CD4-positive, alpha-beta memory T cell (primary cell): ENCODE data around the gene RNASEH1. TPM values are rescaled to one million over a fixed set of nuclear protein-coding genes. Genes with fewer than 3 reads are reported as not detected.
"Not testable (repeated sequence)": the region's sequence is repeated elsewhere in the genome, so short reads cannot be mapped to it uniquely, and the experiment has no call there.

ENCODE experiments used
- CTCF ChIA-PET: fragments of 350-600 bp; sonication (Branson Sonifier 250); formaldehyde crosslinking; loops from one replicate; lab custom pipeline; 2021; ENCODE audit warnings: inconsistent platforms; ENCODE audit not compliant: partially characterized antibody; lab: Charles Lee
- POLR2A ChIA-PET: fragments of 350-600 bp; sonication (Branson Sonifier 250); formaldehyde crosslinking; loops from one replicate; lab custom pipeline; 2021; ENCODE audit not compliant: partially characterized antibody; lab: Charles Lee
- DNase-seq, 5 donors: peaks; one replicate each; pipeline versions ENCODE4 v3.0.0 to v3.0.0-alpha.2; 2020 to 2022; ENCODE audit warnings: mixed read lengths in 1 of 5
- H3K27ac ChIP-seq: one replicate; pipeline ENCODE4 v1.7.0; 2013; ENCODE audit warnings: low read depth, low read length
- H3K27me3 ChIP-seq: 2 replicates; pipeline ENCODE4 v1.7.0; 2013; ENCODE audit warnings: mild to moderate bottlenecking, low read length, moderate library complexity; ENCODE audit not compliant: insufficient read depth
- H3K36me3 ChIP-seq: 2 replicates; pipeline ENCODE4 v1.7.0; 2013; ENCODE audit warnings: mild to moderate bottlenecking, low read length, moderate library complexity; ENCODE audit not compliant: insufficient read depth
- H3K4me1 ChIP-seq: 2 replicates; pipeline ENCODE4 v1.7.0; 2013; ENCODE audit warnings: mild to moderate bottlenecking, low read length, moderate library complexity; ENCODE audit not compliant: insufficient read depth
- H3K4me3 ChIP-seq, 2 donors: one replicate each; pipeline ENCODE4 v1.7.0; 2013; ENCODE audit warnings: low read length in 2 of 2, mild to moderate bottlenecking in 1 of 2
- H3K9me3 ChIP-seq, 2 donors: one replicate each; pipeline ENCODE4 v1.7.0; 2013; ENCODE audit warnings: low read length in 2 of 2, control low read depth in 1 of 2; ENCODE audit not compliant: control insufficient read depth in 1 of 2
- H3K27ac Mint-ChIP-seq, 7 donors: one replicate each; pipeline ENCODE4 v1.8.0; 2020 to 2021; ENCODE audit warnings: mixed read lengths in 7 of 7, mild to moderate bottlenecking in 6 of 7, inconsistent platforms in 3 of 7, moderate library complexity in 3 of 7
- H3K27me3 Mint-ChIP-seq, 2 donors: one replicate each; pipeline ENCODE4 v1.8.0; 2020 to 2021; ENCODE audit warnings: mixed read lengths in 2 of 2
- H3K36me3 Mint-ChIP-seq, 2 donors: one replicate each; pipeline ENCODE4 v1.8.0; 2020 to 2021; ENCODE audit warnings: mixed read lengths in 2 of 2, inconsistent platforms in 1 of 2, mild to moderate bottlenecking in 1 of 2
- H3K4me1 Mint-ChIP-seq, 4 donors: one replicate each; pipeline ENCODE4 v1.8.0; 2020 to 2021; ENCODE audit warnings: mixed read lengths in 4 of 4, mild to moderate bottlenecking in 1 of 4
- H3K4me3 Mint-ChIP-seq, 8 donors: one replicate each; pipeline ENCODE4 v1.8.0; 2020 to 2021; ENCODE audit warnings: mixed read lengths in 8 of 8, mild to moderate bottlenecking in 7 of 8, moderate library complexity in 6 of 8, inconsistent platforms in 3 of 8
- H3K9me3 Mint-ChIP-seq, 8 donors: one replicate each; pipeline ENCODE4 v1.8.0; 2020 to 2021; ENCODE audit warnings: mixed read lengths in 8 of 8, mild to moderate bottlenecking in 5 of 8, inconsistent platforms in 3 of 8, moderate library complexity in 1 of 8
- intact Hi-C: fragments of 100-400 bp; cut with micrococcal nuclease; formaldehyde crosslinking; loops from one replicate; pipeline ENCODE4 v1.15.1; 2023
- polyA plus RNA-seq, 2 donors: library from polyadenylated mRNA; unstranded; fragments of 300-500 nt; fragmentation: Illumina TruSeq; gene quantifications; one replicate each; pipeline ENCODE4 v1.2.3, GENCODE V29; 2021
- total RNA-seq, 2 experiments: library from RNA; stranded (reverse); gene quantifications; one replicate each; pipeline ENCODE4 v1.2.3, GENCODE V29; 2021

Gene RNASEH1
- total and polyA plus RNA-seq, 4 experiments from 2014 or later = 22.0 to 43.1 (median 27.3) TPM

- CTCF ChIA-PET = interaction anchor here (1.2 kb wide), 1 partner anchor 9 kb away, joined by 3 read pairs; no protein-coding TSS in a partner anchor
- H3K4me1 Mint-ChIP-seq = peaks cover 5 to 17% (median 13%) of the 10 kb centered on the region in 4 donors
- H3K36me3 Mint-ChIP-seq = peaks cover 69 to 73% of the 10 kb centered on the region in 2 donors
- no peak for DNase-seq
- intact Hi-C loops = no loop called here
- Histone ChIP-seq H3K9me3 (no peaks in the 10 kb centered on the region), H3K4me3 (no peak overlapping the region), H3K27me3 (no peaks in the 10 kb centered on the region), H3K27ac (no peak overlapping the region), H3K4me1 (no peaks in the 10 kb centered on the region), H3K36me3 (peaks cover 6% of the 10 kb centered on the region)
- H3K9me3 Mint-ChIP-seq = peaks cover 0 to 5% (median 3%) of the 10 kb centered on the region in 8 donors
- POLR2A ChIA-PET = no interaction called here
- no peaks in the 10 kb centered on the region for H3K27me3 Mint-ChIP-seq
- H3K4me3 Mint-ChIP-seq = no peak overlapping the region
- no peak overlapping the region for H3K27ac Mint-ChIP-seq
Observed at GRCh38 chr2:3505771-3506170, 52.4 kb downstream of the RNASEH1 start.

GRCh38 chr2:3504741-3505140, 53.4 kb downstream of the RNASEH1 start:
- peaks cover 70 to 71% of the 10 kb centered on the region in 2 donors for H3K36me3 Mint-ChIP-seq

GRCh38 chr2:3503483-3503882, 54.6 kb downstream of the RNASEH1 start:
- Mint-ChIP-seq H3K27ac (peak overlapping the region in 1 of 7 donors; percentile 59), H3K27me3 (no peaks in the 10 kb centered on the region), H3K4me3 (no peak overlapping the region), H3K36me3 (peaks cover 73 to 78% of the 10 kb centered on the region in 2 donors), H3K4me1 (peaks cover 5 to 17% (median 11%) of the 10 kb centered on the region in 4 donors), H3K9me3 (peaks cover 0 to 4% (median 2%) of the 10 kb centered on the region in 8 donors)
- Histone ChIP-seq H3K36me3 (peaks cover 15% of the 10 kb centered on the region), H3K4me3 (no peak overlapping the region), H3K9me3 (no peaks in the 10 kb centered on the region), H3K27me3 (no peaks in the 10 kb centered on the region), H3K4me1 (no peaks in the 10 kb centered on the region), H3K27ac (no peak overlapping the region)
- CTCF ChIA-PET = no interaction called here
- intact Hi-C loops = no loop called here
- POLR2A ChIA-PET = no interaction called here
- DNase-seq = no peak

More at GRCh38 chr2:3504741-3505140, 53.4 kb downstream of the RNASEH1 start:
- intact Hi-C loops = no loop called here
- DNase-seq = no peak
- ChIA-PET POLR2A (no interaction called here), CTCF (no interaction called here)
- Histone ChIP-seq H3K4me1 (no peaks in the 10 kb centered on the region), H3K27ac (no peak overlapping the region), H3K9me3 (no peaks in the 10 kb centered on the region), H3K27me3 (no peaks in the 10 kb centered on the region), H3K4me3 (no peak overlapping the region), H3K36me3 (peaks cover 8% of the 10 kb centered on the region)
- Mint-ChIP-seq H3K4me1 (peaks cover 5 to 17% (median 12%) of the 10 kb centered on the region in 4 donors), H3K27ac (peak overlapping the region in 1 of 7 donors; percentile 6), H3K4me3 (no peak overlapping the region), H3K9me3 (peaks cover 0 to 5% (median 3%) of the 10 kb centered on the region in 8 donors), H3K27me3 (no peaks in the 10 kb centered on the region)

- Histone ChIP-seq H3K27ac (no peak overlapping the region), H3K9me3 (no peaks in the 10 kb centered on the region), H3K4me1 (no peaks in the 10 kb centered on the region), H3K36me3 (peaks cover 17% of the 10 kb centered on the region), H3K4me3 (no peak overlapping the region), H3K27me3 (no peaks in the 10 kb centered on the region)
- H3K9me3 Mint-ChIP-seq = peaks cover 0 to 2% (median 0%) of the 10 kb centered on the region in 8 donors
- peaks cover 75 to 79% of the 10 kb centered on the region in 2 donors for H3K36me3 Mint-ChIP-seq
- peaks cover 5 to 17% (median 11%) of the 10 kb centered on the region in 4 donors for H3K4me1 Mint-ChIP-seq
- DNase-seq = no peak
- no peaks in the 10 kb centered on the region for H3K27me3 Mint-ChIP-seq
- H3K4me3 Mint-ChIP-seq = no peak overlapping the region
- ChIA-PET POLR2A (no interaction called here), CTCF (no interaction called here)
- peak overlapping the region in 3 of 7 donors; percentile 57 to 84 (median 59) for H3K27ac Mint-ChIP-seq
- intact Hi-C loops = no loop called here
Observed at GRCh38 chr2:3503046-3503445, 55.1 kb downstream of the RNASEH1 start.

GRCh38 chr2:3500326-3500899, 57.7 kb downstream of the RNASEH1 start:
- DNase-seq = no peak
- intact Hi-C loops = no loop called here
- no peak overlapping the region for H3K4me3 ChIP-seq
- H3K4me1 ChIP-seq = no peaks in the 10 kb centered on the region
- H3K9me3 Mint-ChIP-seq = peaks cover 0 to 3% (median 0%) of the 10 kb centered on the region in 8 donors
- no peaks in the 10 kb centered on the region for H3K9me3 ChIP-seq
- ChIA-PET CTCF (no interaction called here), POLR2A (no interaction called here)
- peak overlapping the region in 1 of 7 donors; percentile 37 for H3K27ac Mint-ChIP-seq
- H3K4me3 Mint-ChIP-seq = no peak overlapping the region
- peaks cover 75 to 79% of the 10 kb centered on the region in 2 donors for H3K36me3 Mint-ChIP-seq
- H3K4me1 Mint-ChIP-seq = peaks cover 0 to 7% (median 5%) of the 10 kb centered on the region in 4 donors
- peaks cover 14% of the 10 kb centered on the region for H3K36me3 ChIP-seq
- H3K27me3 Mint-ChIP-seq = no peaks in the 10 kb centered on the region
- H3K27ac ChIP-seq = no peak overlapping the region
- no peaks in the 10 kb centered on the region for H3K27me3 ChIP-seq

GRCh38 chr2:3498783-3499394, 59.2 kb downstream of the RNASEH1 start:
- H3K27me3 Mint-ChIP-seq = no peaks in the 10 kb centered on the region
- POLR2A ChIA-PET = no interaction called here

GRCh38 chr2:3496708-3497080, 61.4 kb downstream of the RNASEH1 start:
- H3K4me3 Mint-ChIP-seq, H3K4me1 ChIP-seq, intact Hi-C loops, H3K9me3 Mint-ChIP-seq, H3K9me3 ChIP-seq, DNase-seq, H3K27ac Mint-ChIP-seq, H3K4me1 Mint-ChIP-seq, H3K27me3 Mint-ChIP-seq, H3K4me3 ChIP-seq, H3K27me3 ChIP-seq, H3K27ac ChIP-seq: not testable (repeated sequence)
- H3K36me3 ChIP-seq = peaks cover 14% of the 10 kb centered on the region
- ChIA-PET CTCF (interaction anchor here (1.4 kb wide), 1 partner anchor 35 kb away, joined by 3 read pairs; no protein-coding TSS in a partner anchor), POLR2A (interaction anchor here (1.3 kb wide), 1 partner anchor 22 kb away, joined by 3 read pairs; no protein-coding TSS in a partner anchor)
- peaks cover 48 to 51% of the 10 kb centered on the region in 2 donors for H3K36me3 Mint-ChIP-seq

More at GRCh38 chr2:3498783-3499394, 59.2 kb downstream of the RNASEH1 start:
- Mint-ChIP-seq H3K27ac (no peak overlapping the region), H3K4me3 (no peak overlapping the region), H3K4me1 (peaks cover 0 to 5% (median 3%) of the 10 kb centered on the region in 4 donors), H3K36me3 (peaks cover 65 to 67% of the 10 kb centered on the region in 2 donors), H3K9me3 (peaks cover 0 to 3% (median 0%) of the 10 kb centered on the region in 8 donors)
- DNase-seq = no peak
- Histone ChIP-seq H3K9me3 (no peaks in the 10 kb centered on the region), H3K36me3 (peaks cover 14% of the 10 kb centered on the region), H3K4me1 (no peaks in the 10 kb centered on the region), H3K4me3 (no peak overlapping the region), H3K27me3 (no peaks in the 10 kb centered on the region), H3K27ac (no peak overlapping the region)
- intact Hi-C loops = no loop called here
- CTCF ChIA-PET = no interaction called here
